ENCODE measurements around the gene LYST.

- TF ChIP-seq FOXM1 (IDR thresholded peaks at IDR 0.05; ENCODE audit: borderline replicate concordance) (no peak), FOXK2 (IDR thresholded peaks at IDR 0.05) (no peak), FOXA1 (IDR thresholded peaks at IDR 0.05) (no peak), ZNF384 (IDR thresholded peaks at IDR 0.05) (no peak), LEF1 (IDR thresholded peaks at IDR 0.05; ENCODE audit: borderline replicate concordance) (no peak), SP1 (IDR thresholded peaks at IDR 0.05) (no peak), TARDBP (IDR thresholded peaks at IDR 0.05) (no peak), BHLHE40 (IDR thresholded peaks at IDR 0.05; ENCODE audit: borderline replicate concordance) (no peak), ARNT (IDR thresholded peaks at IDR 0.05) (no peak), HDGF (IDR thresholded peaks at IDR 0.05; ENCODE audit: borderline replicate concordance) (no peak), ELF4 (IDR thresholded peaks at IDR 0.05) (no peak), NFRKB (IDR thresholded peaks at IDR 0.05) (no peak), SUZ12 (IDR thresholded peaks at IDR 0.05) (no peak)
Measured at GRCh38 chr1:235907187-235907896, 40.6 kb upstream of the LYST start.
